ENCODE measurements around the gene TTC23L. TPM values are rescaled to one million over a fixed set of nuclear protein-coding genes. Genes with fewer than 3 reads are reported as not detected.
"Not testable (repeated sequence)": the region's sequence is repeated elsewhere in the genome, so short reads cannot be mapped to it uniquely, and the experiment has no call there.

Gene TTC23L
- total RNA-seq, 1 donor from 2014 or later, result not detected

DNA sequence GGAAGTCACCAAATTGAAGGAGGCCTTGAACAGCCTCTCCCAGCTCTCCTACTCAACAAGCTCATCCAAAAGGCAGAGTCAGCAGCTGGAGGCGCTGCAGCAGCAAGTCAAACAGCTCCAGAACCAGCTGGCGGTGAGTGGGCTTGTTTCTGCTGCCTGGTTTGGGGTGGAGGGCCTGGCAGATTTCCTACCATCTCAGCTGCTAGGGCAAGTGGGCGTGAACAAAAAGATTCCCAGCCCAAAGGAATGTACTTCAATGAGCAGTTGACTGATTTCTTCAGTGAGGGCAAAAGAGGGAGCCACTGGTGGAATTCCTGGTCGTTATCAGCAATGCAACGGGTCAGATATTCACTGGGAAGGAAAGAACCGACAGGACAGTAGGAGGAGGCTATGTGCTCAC lies 12.6 kb upstream of the TTC23L start:
- CTCF ChIA-PET, result no interaction called here

DNA sequence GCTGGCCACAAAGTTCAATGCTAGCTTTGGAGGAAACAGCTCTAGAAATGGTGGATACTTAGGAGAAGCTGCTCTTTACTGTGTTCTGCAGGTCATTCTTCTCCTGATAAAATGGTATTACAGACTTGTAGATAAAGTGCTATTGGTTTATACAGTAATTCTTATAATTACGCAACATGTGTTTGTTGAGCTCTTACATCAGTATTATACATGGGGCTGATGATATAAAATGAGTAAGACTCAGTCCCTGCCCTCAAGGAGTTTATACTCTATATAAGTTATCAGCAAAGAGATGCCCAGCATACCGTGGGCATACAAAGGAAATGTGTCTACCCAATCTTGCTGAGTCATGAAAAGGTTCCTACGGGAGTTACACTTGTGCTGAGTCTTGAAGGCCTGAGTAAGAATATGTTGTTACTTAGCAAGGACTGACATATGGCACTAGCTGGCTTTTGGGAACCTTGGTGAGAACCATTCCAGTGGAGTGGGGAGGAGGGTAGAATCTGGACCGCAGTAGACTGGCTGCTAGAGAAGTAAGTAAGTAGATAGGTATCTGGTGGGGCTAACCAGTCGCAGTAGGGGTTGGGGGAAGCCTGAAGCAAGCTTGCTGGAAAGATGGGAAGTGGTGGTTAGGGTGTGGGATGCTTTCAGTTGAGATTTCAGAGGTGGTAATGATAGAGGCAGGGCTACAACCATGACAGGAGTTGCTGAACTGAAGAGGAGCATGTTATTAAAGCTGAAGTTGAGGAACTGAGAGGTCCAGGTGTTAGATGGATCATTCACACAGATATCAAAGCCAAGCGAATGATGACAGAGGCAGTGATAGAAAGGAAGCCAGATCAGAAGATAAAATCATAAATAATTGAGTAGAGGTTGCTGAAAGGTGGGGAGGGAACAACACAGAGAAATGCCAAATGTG lies 11.1 kb upstream of the TTC23L start:
- H3K36me3 Mint-ChIP-seq (ENCODE audit: low read depth), result no peaks in the 10 kb centered on the region

More for the DNA sequence above, 12.6 kb upstream of the TTC23L start:
- Mint-ChIP-seq H3K27me3 (no peaks in the 10 kb centered on the region), H3K27ac (no peak overlapping the region), H3K4me3 (no peak overlapping the region), H3K4me1 (peaks cover 7% of the 10 kb centered on the region), H3K36me3 (ENCODE audit: low read depth) (no peaks in the 10 kb centered on the region), H3K9me3 (no peaks in the 10 kb centered on the region)
- no peak for ATAC-seq (ENCODE audit: low read depth)
- intact Hi-C loops (cut with micrococcal nuclease), result no loop called here
- DNase-seq, result no peak
- POLR2A ChIA-PET, result no interaction called here
- TF ChIP-seq, protein P1, sequence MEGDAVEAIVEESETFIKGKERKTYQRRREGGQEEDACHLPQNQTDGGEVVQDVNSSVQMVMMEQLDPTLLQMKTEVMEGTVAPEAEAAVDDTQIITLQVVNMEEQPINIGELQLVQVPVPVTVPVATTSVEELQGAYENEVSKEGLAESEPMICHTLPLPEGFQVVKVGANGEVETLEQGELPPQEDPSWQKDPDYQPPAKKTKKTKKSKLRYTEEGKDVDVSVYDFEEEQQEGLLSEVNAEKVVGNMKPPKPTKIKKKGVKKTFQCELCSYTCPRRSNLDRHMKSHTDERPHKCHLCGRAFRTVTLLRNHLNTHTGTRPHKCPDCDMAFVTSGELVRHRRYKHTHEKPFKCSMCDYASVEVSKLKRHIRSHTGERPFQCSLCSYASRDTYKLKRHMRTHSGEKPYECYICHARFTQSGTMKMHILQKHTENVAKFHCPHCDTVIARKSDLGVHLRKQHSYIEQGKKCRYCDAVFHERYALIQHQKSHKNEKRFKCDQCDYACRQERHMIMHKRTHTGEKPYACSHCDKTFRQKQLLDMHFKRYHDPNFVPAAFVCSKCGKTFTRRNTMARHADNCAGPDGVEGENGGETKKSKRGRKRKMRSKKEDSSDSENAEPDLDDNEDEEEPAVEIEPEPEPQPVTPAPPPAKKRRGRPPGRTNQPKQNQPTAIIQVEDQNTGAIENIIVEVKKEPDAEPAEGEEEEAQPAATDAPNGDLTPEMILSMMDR (IDR thresholded peaks at IDR 0.05), result no peak

DNA sequence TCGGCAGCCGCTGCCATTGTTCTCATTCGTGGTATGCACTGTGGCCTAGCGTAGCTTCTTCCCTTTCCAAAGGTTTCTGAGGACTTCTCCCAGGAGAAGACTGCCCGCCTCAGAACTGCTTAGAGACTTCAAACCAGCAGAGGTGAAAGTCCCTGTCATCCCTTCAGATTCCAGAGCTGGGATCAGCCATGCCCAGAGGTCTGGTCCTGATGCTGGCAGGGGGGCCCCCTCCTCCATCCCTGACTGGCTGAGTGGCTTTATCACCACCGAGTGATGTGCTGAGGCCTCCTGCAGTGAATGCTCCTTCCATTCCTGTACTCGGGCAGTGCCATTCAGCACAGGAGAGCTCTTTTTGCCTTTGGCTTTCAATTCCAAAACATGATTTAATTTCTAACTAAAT lies 8.1 kb upstream of the TTC23L start:
- POLR2A ChIA-PET; H3K27me3 Mint-ChIP-seq; H3K4me1 Mint-ChIP-seq; ATAC-seq (ENCODE audit: low read depth); H3K27ac Mint-ChIP-seq; DNase-seq; CTCF ChIA-PET; H3K4me3 Mint-ChIP-seq; H3K9me3 Mint-ChIP-seq; H3K36me3 Mint-ChIP-seq (ENCODE audit: low read depth): not testable (repeated sequence)
- intact Hi-C loops (cut with micrococcal nuclease), result loop anchor here (10.0 kb wide), 2 partner anchors 384 to 1864 kb away; no protein-coding TSS in a partner anchor

More for the DNA sequence above, 11.1 kb upstream of the TTC23L start:
- no peak overlapping the region for H3K27ac Mint-ChIP-seq
- intact Hi-C loops (cut with micrococcal nuclease), result no loop called here
- H3K4me3 Mint-ChIP-seq, result no peak overlapping the region
- POLR2A ChIA-PET, result no interaction called here
- TF ChIP-seq, protein P1 (IDR thresholded peaks at IDR 0.05), result no peak
- H3K9me3 Mint-ChIP-seq, result no peaks in the 10 kb centered on the region
- H3K4me1 Mint-ChIP-seq, result peaks cover 7% of the 10 kb centered on the region
- no peak for ATAC-seq (ENCODE audit: low read depth)
- CTCF ChIA-PET, result interaction anchor here (0.5 kb wide), 1 partner anchor 9 kb away, joined by 4 read pairs; no protein-coding TSS in a partner anchor
- H3K27me3 Mint-ChIP-seq, result no peaks in the 10 kb centered on the region
- no peak for DNase-seq

DNA sequence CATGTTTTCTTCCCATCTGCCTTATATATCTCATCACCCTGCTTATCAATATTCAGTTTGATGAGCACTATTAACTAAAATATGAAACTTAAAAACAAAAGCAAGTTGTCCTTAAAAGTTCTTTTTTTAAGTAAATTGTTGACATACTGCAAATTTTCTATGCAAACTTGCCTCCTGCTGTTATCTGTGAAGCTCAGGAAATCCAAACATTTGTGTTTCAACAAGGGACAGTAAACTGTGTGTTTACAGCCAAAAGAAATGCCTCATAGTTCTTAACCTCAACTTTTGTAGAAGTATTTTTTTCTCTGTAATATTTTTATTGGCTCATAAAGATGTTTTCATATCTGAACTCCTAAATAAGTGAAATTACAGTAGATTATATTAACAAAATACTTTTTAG lies 7.7 kb upstream of the TTC23L start:
- no peaks in the 10 kb centered on the region for H3K36me3 Mint-ChIP-seq (ENCODE audit: low read depth)
- TF ChIP-seq, protein P1 (IDR thresholded peaks at IDR 0.05), result no peak
- no peak overlapping the region for H3K4me3 Mint-ChIP-seq

DNA sequence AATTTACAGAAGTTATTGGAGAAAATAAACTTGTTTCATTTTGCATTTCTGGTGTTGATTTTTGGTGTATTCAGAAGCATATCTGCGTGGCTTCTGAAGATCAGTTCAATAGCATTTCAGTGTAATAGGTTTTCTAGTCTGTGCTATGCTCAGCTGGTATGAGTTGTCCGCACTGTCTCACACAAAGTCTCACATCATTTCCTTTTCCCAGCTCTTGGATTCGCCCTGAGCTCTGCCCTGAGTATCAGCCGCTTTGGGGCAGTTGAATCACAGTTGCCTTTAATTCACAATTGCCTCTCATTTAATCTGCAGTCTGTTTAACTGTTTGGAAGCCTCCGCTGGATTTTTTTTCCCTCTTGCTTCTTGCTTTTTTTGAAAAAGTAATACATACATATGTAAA lies 6.4 kb upstream of the TTC23L start:
- intact Hi-C loops (cut with micrococcal nuclease), result loop anchor here (10.0 kb wide), 2 partner anchors 382 to 1862 kb away; no protein-coding TSS in a partner anchor
- H3K27me3 Mint-ChIP-seq, result no peaks in the 10 kb centered on the region
- ATAC-seq (ENCODE audit: low read depth), result no peak
- TF ChIP-seq, protein P1 (IDR thresholded peaks at IDR 0.05), result no peak
- ChIA-PET POLR2A (no interaction called here), CTCF (no interaction called here)
- H3K9me3 Mint-ChIP-seq, result no peaks in the 10 kb centered on the region
- peaks cover 7% of the 10 kb centered on the region for H3K4me1 Mint-ChIP-seq
- H3K4me3 Mint-ChIP-seq, result no peak overlapping the region
- no peaks in the 10 kb centered on the region for H3K36me3 Mint-ChIP-seq (ENCODE audit: low read depth)
- no peak for DNase-seq
- no peak overlapping the region for H3K27ac Mint-ChIP-seq

More for the DNA sequence above, 7.7 kb upstream of the TTC23L start:
- Mint-ChIP-seq H3K4me1 (peaks cover 7% of the 10 kb centered on the region), H3K27ac (no peak overlapping the region), H3K9me3 (no peaks in the 10 kb centered on the region), H3K27me3 (no peaks in the 10 kb centered on the region)
- intact Hi-C loops (cut with micrococcal nuclease), result loop anchor here (10.0 kb wide), 2 partner anchors 383 to 1863 kb away; no protein-coding TSS in a partner anchor
- CTCF ChIA-PET, result no interaction called here
- POLR2A ChIA-PET, result no interaction called here
- no peak for ATAC-seq (ENCODE audit: low read depth)
- no peak for DNase-seq
